ENCODE measurements around the gene TBATA.

Gene TBATA

DNA sequence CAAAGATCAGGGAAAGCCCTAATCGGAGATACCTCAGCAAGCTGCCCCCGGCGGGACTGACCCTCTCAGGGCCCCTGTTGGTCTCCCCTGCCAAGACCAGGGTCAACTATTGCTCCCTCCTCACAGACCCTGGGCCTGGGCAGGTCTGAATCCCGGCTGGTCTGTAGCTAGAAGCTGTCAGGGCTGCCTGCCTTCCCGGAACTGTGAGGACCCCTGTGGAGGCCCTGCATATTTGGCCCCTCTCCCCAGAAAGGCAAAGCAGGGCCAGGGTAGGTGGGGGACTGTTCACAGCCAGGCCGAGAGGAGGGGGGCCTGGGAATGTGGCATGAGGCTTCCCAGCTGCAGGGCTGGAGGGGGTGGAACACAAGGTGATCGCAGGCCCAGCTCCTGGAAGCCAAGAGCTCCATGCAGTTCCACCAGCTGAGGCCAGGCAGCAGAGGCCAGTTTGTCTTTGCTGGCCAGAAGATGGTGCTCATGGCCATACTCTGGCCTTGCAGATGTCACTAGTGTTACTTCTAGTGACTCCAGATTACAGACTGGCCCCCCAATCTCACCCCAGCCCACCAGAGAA is 24.1 kb downstream of the TBATA start:
- no peak for DNase-seq (ENCODE audit: low spot score)

DNA sequence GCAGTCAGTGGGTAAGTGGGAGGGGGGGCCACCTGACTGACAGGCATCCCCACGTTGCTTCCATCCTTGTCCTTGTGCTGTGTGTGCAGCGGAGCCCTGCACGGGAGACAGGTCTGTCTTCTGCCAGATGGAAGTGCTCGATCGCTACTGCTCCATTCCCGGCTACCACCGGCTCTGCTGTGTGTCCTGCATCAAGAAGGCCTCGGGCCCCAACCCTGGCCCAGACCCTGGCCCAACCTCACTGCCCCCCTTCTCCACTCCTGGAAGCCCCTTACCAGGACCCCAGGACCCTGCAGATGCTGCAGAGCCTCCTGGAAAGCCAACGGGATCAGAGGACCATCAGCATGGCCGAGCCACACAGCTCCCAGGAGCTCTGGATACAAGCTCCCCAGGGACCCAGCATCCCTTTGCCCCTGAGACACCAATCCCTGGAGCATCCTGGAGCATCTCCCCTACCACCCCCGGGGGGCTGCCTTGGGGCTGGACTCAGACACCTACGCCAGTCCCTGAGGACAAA is 24.8 kb downstream of the TBATA start:
- no peak for DNase-seq (ENCODE audit: low spot score)

DNA sequence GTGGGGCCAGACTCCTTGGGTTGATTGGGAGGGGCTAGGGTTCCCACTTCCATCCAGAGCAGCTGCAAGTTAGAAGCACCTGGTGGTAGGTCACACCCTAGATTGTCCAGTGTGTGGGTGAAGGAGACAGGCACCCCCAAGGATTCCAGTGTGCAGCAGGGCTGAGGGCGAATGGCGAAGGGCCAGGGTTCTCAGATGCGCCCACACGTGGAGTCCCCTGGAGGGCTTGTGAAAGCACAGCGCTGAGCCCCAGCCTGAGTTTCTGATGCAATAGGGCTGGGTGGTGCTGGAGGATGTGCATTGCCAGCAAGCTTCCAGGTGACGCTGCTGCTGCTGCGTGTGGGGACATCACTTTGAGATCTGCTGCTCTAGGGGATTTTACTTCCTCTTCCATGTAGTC is 25.4 kb downstream of the TBATA start:
- DNase-seq (ENCODE audit: low spot score) = no peak

DNA sequence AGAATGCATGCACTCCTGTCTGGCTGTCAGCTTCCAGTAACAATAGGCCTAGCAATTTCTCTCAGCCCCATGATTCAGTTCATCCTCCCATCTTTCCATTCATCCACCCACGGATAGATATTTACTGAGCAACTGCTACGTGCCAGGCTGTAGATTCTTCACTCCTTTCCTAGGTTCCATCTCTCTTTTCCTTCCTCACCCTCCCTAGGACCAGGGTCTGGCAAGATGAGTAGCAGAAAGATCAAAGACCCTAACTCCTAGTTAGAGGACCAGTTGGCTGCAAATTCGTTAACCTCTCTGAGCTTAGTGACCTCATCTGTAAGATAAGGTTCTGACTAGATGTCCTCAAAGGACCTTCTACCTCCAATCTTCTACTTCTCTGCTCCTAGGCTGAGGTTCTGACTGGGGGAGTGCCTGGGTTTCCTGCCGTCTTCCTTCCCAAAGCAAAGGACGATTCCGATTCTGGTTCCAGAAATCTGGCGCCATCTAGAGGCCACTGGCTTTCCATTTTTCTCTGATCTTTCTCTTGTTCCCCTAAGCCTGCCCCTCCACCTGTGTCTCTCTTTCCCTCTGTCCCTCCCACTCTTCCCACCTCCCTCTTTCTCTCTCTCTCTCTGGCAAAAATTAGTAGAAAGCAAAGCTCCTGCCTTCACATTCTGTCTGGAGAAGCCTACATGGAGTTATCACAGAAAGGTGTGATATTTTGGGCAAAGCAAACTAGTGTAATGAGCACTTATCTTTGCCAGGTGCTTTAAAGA is 26.2 kb downstream of the TBATA start:
- peak; percentile 71 for DNase-seq (ENCODE audit: low spot score)

DNA sequence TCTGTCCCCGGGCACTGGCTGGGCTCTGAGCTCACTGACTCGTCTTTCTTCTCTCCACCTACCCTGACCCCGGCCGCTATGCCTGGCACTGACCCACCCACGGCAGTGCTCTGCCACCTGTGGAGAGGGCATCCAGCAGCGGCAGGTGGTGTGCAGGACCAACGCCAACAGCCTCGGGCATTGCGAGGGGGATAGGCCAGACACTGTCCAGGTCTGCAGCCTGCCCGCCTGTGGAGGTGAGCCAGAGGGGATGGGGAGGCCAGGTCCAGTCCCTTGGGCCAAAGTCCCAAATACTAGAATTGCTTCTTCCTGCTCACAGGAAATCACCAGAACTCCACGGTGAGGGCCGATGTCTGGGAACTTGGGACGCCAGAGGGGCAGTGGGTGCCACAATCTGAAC is 27.3 kb downstream of the TBATA start:
- no peak for DNase-seq (ENCODE audit: low spot score)

DNA sequence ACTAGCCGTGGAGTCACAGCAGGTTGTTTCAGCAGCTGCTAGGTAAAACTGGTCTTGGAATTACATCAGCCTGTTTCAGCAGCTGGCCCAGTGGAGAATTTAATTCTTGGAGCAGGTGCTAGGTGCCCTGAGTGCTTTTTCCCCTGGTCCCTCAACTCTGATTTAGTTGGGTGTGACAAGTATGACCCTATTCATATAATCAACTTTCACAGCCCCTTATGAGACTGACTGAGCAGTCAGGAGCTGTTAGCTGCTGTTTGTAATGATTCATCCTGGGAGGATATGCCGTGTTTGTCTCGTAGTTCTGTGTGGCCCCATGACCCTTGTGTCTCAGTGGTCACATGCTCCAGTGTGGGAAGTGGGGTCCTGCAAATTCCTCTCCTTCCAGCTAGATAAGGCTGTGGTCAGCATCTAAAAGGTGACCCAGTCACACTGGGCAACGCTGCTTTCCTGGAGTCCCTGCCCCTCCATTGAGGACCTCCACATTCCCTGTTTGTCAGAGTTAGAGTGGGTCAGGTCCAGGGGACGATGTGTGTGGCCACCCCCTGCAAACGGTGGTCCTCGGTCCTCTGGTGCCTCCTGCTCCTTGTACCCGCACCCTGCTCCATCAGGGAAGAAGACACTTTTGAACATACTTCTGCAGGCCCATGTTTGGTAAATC is 28.3 kb downstream of the TBATA start:
- no peak for DNase-seq (ENCODE audit: low spot score)

DNA sequence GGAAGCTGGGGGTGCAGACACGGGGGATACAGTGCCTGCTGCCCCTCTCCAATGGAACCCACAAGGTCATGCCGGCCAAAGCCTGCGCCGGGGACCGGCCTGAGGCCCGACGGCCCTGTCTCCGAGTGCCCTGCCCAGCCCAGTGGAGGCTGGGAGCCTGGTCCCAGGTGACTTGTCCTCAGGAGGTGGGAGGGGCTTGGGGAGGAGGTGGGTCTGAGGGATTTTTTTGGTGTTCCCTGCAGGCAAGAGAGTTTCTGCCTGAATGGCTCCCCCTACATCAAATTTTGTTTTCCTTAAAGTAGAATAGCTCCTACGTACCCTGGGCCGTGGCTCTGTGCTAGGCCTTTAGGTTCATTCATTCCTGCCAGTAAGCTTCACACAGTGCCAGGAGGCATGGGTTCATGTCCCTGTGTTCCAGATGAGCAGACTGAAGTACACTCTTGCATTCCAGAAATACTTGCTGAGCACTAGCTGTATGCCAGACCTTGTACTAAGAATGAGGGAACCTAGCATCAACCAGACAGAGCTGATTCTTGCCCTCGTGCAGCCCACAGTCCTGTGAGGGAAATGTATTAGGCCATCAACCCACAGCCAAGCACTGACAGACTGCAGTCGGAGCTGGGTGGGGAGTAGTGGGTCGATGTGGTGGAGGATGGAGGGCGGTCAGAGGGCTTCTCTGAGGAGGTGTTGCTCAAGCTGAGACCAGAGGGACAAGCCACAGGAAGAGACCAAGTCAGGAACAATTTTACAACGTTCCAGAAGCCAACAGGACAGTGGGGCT is 31.1 kb downstream of the TBATA start:
- no peak for DNase-seq (ENCODE audit: low spot score)

DNA sequence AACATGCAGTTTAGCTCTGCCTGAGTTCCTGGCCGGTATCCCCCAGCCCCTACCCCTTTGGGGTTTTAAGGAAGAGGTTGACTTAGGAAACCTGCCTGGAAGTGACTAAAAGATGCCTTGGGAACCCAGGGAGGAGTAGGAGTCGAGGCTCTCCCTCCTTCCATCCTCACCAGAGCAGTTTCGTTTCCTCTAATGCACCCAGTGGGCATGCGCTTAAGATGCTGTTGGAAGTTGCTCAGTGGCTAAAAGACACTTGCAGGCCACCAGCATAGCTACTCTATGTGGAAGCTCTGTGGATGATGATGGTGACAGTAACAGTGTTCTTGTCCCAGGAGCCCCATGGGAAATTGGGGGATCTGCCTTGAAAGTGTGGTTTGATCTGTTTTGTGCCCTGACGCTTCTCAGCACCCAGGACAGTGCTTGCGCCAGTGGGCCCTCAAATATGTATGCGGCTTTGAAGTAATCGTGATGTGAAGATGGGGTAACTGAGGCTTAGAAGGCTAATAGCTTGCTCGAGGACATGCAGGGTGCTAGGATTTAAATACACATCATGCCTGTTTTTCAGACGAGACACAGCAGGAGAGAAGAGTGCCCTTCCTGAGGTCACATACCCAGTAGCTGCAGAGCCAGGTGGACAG is 32.0 kb downstream of the TBATA start:
- peak; percentile 18 for DNase-seq (ENCODE audit: low spot score)

DNA sequence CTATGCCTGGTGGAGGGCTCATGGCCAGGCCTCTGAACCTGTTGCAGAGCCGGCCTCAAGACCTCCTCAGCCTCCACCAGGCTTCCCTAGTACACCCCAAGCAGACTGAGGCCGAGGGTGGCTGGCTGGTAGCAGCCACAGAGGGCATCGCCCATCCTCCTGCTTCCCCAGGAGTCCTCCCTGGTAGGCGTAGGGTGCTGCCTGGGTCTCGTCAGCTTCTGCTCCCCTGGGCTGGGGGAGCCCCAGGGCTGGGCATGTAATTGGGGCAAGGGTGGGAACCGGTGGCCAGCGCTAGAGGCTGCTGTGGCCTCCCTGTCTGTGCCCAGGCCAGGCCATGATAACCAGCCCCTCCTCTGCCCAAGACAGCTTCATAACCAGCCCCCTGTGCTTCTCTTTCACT is 32.6 kb downstream of the TBATA start:
- DNase-seq (ENCODE audit: low spot score) = no peak

DNA sequence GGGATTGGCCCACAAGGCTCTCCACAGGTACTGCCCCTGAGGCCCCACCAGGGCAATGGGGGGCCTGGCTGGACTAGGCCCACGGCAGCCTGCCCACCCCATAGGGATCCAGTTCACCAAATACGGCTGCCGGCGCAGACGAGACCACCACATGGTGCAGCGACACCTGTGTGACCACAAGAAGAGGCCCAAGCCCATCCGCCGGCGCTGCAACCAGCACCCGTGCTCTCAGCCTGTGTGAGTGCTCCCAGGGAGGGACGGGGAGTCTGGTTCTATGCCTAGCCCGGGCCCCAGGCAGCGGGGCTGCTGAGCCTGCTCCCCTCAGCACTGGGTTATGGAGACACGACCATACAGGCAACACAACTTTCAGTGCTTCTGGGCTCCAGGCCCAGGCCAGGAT is 33.2 kb downstream of the TBATA start:
- no peak for DNase-seq (ENCODE audit: low spot score)

DNA sequence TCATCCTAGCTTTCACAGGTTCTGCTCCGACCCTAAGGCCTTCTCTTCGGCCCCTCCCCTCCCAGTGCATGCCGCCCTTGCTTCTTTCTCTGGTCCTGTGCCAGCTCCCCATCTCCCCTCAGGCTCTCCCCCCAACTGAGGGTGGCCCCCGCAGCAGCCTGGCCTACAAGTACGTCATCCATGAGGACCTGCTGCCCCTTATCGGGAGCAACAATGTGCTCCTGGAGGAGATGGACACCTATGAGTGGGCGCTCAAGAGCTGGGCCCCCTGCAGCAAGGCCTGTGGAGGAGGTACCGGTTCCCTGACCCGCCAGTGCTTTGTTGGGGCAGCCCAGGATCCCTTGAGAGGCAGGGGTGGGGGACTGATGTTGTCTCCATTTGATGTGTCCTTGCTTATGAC is 33.8 kb downstream of the TBATA start:
- DNase-seq (ENCODE audit: low spot score) = no peak

DNA sequence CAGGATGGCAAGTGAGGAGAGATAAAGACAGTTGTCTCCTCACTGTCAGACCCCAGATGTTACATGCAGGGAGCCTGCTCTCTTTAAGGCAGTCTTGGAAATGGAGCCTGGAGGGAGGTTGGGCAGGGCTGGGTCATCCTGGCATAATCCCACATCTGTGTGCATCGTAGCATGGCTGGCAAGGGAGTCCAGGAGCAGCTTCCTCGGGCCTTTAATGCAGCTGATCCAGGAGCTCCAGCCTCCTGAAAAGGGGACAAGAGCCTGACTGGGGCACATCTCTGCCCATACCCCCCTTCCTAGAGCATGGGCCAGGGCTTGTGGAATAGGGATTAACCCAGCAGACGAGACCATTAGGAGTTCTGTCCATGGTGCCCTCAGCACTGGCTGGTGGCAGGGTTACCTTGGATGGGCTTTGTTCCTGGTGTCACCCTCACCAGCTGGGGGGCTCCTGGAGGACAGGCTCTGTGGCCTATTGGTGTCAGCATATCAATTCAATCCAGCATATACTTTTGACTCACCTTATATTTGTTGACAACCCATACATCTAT is 34.9 kb downstream of the TBATA start:
- no peak for DNase-seq (ENCODE audit: low spot score)

DNA sequence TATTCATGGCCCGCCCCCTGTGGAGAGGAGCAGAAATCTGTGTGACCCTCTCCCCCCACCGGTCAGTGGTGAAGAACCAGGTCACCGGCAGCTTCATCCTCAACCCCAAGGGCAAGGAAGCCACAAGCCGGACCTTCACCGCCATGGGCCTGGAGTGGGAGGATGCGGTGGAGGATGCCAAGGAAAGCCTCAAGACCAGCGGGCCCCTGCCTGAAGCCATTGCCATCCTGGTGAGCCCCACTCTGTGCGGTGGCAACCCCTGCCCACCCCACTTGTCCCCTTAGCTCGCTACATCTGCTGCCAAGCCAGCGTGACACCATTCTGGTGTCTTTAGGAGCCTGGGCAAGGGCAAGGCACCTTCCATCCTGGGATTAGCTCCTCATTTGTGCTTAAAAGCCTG is 35.4 kb downstream of the TBATA start:
- DNase-seq (ENCODE audit: low spot score) = no peak

DNA sequence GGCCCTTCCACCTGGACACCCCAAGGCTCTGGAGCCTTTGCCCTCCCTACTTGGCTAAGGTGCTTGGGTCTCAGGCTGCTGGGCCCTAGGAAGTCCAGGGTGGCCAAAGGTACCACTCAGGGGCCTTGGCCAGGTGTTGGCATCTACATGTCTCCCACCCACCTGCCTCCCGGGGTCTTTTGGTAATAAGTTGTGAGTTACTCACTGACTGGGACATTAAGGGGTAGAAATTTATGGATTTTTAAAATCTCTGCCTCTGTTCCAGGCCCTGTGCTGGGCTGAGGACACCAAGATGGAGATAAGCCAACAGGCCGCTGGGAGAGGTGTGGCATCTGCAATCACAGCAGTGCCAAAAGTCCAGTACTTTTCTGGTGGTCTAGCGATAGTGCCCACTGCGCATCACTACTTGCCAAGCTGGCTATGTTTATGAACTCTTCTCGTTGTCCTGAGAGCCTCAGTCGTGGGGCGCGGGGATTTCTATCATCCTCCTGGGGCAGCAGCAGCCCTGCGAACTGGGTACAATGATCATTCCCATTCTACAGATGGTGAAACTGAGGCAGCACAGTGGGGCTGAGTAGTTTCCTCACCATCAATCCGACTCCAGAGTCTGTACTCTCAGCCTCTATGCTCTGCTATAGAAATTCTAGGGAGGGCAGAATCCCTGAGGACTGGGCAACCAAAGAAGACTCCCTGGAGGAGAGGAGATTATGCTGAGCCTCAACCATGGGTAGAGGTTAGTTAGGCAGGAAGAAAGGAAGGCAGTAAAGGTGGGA is 36.2 kb downstream of the TBATA start:
- no peak for DNase-seq (ENCODE audit: low spot score)

DNA sequence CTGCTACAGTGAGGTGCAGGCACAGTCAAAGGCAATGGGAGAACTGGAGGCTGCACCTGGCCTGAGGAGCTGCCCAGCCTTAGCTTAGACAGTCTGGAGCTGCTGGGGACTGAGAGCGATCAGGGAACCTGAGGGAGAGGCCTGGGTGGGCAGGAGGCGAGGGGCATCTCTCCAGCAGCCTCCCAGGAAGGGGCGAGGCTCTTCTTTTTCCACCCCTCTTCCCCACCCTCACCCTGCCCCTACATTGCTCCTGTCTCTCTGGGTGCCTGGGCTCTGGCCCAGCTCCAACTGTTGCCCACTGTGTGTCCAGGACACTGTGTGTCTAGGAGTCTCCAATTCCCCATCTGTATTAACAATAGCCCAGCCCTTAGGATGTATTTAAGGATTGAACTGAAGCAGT is 36.9 kb downstream of the TBATA start:
- no peak for DNase-seq (ENCODE audit: low spot score)

DNA sequence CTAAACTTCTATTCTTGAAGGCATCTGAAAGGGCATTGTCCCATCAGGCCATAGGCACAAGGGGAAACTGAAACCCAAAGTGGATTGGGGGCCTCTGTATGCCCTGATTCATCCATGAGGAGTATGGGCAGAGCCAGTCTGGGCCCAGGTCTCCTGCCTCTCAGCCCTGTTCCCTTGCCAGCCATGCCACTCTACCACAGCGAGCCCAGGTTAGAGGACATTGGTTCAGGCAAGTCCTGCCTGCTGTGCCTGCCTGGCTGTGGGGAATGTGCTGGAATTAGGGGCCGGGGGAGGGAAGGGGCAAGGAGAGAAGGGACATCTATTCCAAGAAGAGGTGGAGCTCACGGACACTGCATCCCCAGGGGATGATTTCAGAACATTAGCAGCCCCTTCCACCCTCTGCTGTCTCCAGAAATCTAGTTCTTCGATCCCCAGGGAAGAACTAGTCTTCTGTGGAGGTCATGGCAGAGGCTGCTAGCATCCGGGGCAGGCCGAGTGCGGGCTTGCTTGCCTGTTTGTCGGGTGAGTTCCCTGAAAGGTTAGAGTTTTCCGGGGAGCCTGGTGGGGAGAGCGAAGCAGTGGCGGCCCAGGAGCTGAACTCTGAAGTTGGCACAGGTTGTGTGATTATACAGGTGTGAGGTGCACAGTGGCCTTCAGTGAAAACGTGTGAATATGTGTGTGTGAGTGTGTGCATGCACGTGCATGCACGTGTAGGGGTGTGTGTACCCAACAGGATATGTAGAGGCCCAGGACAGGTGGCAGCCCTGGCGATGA is 37.8 kb downstream of the TBATA start:
- no peak for DNase-seq (ENCODE audit: low spot score)

DNA sequence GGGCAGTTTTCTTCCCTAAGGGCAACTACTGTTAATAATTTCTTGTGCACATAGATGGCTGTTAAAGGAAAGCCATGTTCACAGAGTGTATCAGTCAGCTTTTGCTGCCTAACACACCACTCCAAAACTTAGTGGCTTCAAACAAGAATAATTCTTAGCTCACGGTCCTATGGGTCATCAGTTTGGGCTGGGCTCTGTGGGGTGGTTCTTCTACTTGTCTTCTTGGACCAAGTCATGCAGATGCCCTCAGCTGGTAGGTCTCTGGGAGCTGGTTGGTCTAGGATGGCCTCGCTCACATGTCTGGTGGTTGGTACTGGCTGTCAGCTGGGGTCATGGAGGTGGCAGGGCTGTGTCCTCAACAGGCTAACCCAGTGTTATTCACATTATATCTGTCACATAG is 39.6 kb downstream of the TBATA start:
- DNase-seq (ENCODE audit: low spot score) = no peak

DNA sequence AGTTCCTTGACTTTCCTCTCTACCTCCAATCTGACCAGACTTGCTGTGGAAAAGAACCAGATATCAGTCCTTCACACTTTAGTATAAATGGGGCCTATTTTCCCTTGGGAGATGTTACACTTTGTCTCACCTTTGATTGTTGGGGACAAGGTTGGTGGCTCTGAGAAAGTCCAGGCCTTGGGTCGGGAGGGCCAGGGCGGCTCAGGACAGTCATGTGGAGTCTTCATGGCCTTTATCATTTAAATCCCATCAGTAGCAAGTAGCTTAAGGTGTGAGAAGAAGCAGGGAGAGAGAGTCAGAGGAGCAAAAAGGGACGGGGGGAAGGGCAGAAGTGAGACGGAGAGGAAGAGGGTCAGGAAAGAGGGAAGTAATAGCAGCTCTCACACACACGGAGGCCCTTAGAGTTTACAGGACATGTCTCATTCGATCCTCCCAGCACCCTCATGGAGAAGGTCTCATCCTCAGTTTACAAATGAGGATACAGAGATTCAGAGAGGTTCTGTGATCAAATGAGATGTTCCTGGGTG is 40.5 kb downstream of the TBATA start:
- DNase-seq (ENCODE audit: low spot score) = no peak

DNA sequence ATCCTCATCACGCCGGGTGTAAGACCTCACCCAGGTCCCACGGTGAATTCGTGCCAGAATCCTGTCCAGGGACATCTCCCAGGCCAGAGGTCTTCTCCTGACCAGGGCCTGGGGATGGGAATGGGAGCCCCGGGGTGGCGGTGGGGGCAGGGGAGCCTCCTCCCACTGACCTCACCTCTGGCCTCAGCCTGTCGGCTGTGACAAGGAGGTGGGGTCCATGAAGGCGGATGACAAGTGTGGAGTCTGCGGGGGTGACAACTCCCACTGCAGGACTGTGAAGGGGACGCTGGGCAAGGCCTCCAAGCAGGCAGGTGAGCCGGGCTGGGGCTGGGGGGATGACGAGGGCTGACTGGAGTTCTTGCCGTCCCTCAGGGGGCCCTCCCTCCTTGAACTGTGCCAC is 41.3 kb downstream of the TBATA start:
- DNase-seq (ENCODE audit: low spot score) = no peak

DNA sequence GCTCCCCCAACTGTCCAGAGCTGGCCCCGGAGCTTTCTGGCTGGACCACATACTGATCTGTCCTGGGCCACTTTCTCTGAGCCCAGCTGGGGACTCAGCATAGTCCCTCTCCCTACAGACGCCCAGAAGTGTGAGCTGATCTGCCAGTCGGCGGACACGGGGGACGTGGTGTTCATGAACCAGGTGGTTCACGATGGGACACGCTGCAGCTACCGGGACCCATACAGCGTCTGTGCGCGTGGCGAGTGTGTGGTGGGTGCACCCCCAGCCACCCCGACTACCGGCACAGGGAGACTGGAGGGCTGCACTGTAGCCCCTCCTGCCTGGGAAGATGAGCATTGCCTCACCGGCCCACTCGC is 41.8 kb downstream of the TBATA start:
- DNase-seq (ENCODE audit: low spot score) = no peak
